Vagina (tissue), 2 donors: ENCODE measurements around the gene SEC23IP.

Experiments
- POLR2AphosphoS5 ChIP-seq, 2 donors: sonication (generic); formaldehyde crosslinking; IDR thresholded peaks; one replicate each; pipeline ENCODE4 v1.9.0; 2017; ENCODE audit warnings: antibody characterized with exemption in 2 of 2, mild to moderate bottlenecking in 2 of 2, low read depth in 1 of 2; ENCODE audit not compliant: insufficient read depth in 1 of 2
- TF ChIP-seq, protein P1 (sequence below), 3 experiments: fragments of 450-650 bp in 2 of 3; fragments of 200-600 bp in 1 of 3; sonication (generic) in 1 of 3; IDR thresholded peaks; one replicate each; pipeline ENCODE4 v1.5.1; 2017 to 2019; ENCODE audit warnings: antibody characterized with exemption in 3 of 3, mild to moderate bottlenecking in 2 of 3, moderate library complexity in 2 of 3

DNA sequence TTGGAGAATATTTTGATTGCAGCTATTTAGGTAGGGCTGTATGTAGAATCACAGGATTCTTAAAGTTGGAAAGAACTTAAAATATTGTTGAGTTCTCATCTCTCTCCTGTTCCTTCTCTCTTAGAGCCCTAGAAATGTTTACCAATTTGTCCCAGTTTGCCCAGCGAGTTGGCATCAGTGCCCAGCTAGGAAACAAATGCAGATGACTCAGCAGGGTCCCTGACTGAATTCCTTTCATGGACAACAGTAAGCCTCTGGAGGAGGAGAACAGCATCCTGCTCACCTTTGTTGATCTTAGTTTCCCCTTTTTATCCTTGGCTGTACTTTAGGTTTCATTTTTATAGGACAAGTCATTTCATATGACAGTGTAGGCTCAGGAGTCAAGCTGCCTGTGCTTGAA lies 89.3 kb downstream of the SEC23IP start:
- TF ChIP-seq, protein P1, sequence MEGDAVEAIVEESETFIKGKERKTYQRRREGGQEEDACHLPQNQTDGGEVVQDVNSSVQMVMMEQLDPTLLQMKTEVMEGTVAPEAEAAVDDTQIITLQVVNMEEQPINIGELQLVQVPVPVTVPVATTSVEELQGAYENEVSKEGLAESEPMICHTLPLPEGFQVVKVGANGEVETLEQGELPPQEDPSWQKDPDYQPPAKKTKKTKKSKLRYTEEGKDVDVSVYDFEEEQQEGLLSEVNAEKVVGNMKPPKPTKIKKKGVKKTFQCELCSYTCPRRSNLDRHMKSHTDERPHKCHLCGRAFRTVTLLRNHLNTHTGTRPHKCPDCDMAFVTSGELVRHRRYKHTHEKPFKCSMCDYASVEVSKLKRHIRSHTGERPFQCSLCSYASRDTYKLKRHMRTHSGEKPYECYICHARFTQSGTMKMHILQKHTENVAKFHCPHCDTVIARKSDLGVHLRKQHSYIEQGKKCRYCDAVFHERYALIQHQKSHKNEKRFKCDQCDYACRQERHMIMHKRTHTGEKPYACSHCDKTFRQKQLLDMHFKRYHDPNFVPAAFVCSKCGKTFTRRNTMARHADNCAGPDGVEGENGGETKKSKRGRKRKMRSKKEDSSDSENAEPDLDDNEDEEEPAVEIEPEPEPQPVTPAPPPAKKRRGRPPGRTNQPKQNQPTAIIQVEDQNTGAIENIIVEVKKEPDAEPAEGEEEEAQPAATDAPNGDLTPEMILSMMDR (IDR thresholded peaks at IDR 0.05), result no peak
- no peak for TF ChIP-seq POLR2AphosphoS5 (IDR thresholded peaks at IDR 0.05; ENCODE audit: insufficient read depth in 1 of 2, low read depth in 1 of 2)
